Ureter (tissue), 1 donor: ENCODE measurements around the gene C19orf33. TPM values are rescaled to one million over a fixed set of nuclear protein-coding genes. Genes with fewer than 3 reads are reported as not detected.
"Not testable (repeated sequence)": the region's sequence is repeated elsewhere in the genome, so short reads cannot be mapped to it uniquely, and the experiment has no call there.

Experiments used
- DNase-seq: peaks from one replicate; pipeline ENCODE4 v3.0.0-alpha.2; 2020; ENCODE audit warnings: low spot score
- total RNA-seq: library from RNA; stranded (reverse); gene quantifications from one replicate; pipeline ENCODE4 v1.2.4, GENCODE V29; 2023
- donor health status: DM: yes; HTN: yes; CAD: no.

Gene C19orf33
- 129 TPM for total RNA-seq

GRCh38 chr19:38303517-38304351, at the start of gene C19orf33:
Gene C19orf33, plus strand, starts transcription at chr19:38304251. Its CDS starts 11 bp downstream, at chr19:38304262.
- peak; percentile 87 for DNase-seq

GRCh38 chr19:38255383-38256014, 48.6 kb upstream of the C19orf33 start:
- no peak for DNase-seq

DNA sequence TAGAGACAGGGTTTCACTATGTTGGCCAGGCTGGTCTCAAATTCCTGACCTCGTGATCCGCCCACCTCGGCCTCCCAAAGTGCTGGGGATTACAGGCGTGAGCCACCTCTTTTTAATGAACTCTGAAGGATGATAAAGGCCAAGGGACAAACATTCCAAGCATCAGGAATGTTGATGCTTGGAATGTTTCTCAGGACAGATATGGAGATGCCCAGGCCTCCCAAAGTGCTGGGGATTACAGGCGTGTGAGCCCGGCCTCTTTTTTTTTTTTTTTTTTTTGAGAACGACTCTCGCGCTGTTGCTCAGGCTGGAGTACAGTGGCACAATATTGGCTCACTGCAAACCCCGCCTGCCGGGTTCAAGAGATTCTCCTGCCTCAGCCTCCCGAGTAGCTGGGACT, 42.1 kb upstream of the C19orf33 start:
- DNase-seq, result not testable (repeated sequence)

GRCh38 chr19:38262585-38263268, 41.3 kb upstream of the C19orf33 start:
- no peak for DNase-seq

- peak; percentile 89 for DNase-seq
Measured at GRCh38 chr19:38263689-38264485, 40.2 kb upstream of the C19orf33 start.

DNA sequence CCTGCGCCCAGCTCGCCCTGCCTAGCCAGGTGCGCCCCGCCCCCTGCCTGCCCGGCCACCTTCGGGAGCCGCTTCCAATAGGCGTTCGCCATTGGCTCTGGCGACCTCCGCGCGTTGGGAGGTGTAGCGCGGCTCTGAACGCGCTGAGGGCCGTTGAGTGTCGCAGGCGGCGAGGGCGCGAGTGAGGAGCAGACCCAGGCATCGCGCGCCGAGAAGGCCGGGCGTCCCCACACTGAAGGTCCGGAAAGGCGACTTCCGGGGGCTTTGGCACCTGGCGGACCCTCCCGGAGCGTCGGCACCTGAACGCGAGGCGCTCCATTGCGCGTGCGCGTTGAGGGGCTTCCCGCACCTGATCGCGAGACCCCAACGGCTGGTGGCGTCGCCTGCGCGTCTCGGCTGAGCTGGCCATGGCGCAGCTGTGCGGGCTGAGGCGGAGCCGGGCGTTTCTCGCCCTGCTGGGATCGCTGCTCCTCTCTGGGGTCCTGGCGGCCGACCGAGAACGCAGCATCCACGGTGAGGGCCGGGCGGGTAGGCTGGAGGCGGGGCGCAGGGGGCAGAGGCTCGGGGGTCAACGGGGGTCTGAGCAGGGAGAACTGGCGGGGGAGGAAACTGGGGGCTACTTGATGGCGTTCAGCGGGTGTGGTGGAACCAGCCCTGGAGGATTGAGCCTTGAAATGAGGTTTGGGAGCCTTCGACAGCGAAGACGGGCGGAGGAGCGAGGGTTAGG, 39.4 kb upstream of the C19orf33 start, which contains the start of gene SPINT2:
Gene SPINT2, plus strand, starts transcription at position 88 of the 727 bp plus-strand sequence. Its CDS starts 320 bp downstream, at position 408.
- no peak for DNase-seq

GRCh38 chr19:38265213-38265861, 38.7 kb upstream of the C19orf33 start:
- DNase-seq, result no peak

DNA sequence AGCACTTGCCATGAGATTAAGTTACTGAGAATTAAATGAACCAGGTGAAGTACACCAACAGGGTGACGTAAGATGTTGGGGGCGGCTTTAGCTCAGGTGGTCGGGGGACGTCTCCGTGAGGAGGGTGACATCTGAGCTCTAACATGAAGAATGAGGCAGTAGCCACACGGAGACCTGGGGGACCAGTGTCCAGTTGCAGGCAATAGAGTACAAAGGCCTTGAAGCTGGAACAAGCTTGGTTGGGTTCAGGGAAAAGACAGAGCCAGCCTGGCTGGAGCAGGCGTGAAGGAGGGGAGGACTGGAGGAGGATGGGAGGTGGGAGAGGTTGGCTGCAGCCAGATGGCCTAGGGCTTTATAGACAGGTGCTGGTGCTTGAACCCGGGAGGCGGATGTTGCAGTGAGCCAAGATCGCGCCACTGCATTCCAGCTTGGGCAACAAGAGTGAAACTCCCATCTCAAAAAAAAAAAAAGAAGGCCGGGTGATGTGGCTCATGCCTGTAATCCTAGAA, 38.1 kb upstream of the C19orf33 start:
- no peak for DNase-seq

DNA sequence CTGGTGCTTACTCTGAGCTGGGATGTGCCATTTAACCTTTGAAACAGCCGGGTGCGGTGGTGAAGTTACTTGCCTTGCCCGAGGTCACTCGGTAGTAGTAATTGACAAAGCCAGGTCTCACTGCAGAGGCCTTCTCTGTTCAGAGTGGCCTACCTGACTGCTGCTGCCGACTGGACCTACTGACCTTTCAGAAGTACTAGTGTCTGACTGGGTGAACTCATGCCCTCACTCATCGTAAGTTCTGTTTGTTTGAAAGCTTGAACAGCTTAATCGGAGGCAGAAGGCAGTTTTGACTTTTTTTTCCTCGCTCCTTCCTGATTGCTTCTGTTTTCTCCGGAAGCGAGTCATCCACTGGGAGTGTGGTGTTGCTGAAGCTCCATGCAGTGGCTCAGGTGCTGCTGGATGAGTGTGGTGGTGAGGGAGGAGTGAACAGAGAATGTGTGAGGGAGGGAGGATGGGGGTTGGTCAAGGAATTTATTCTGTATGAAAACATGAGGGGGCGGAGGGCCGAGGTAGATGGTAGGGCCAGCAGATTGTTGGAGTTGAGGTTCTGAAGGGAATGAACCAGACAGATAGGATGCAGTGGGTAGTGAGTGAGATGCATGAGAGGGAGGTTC, 37.0 kb upstream of the C19orf33 start:
- DNase-seq, result no peak

DNA sequence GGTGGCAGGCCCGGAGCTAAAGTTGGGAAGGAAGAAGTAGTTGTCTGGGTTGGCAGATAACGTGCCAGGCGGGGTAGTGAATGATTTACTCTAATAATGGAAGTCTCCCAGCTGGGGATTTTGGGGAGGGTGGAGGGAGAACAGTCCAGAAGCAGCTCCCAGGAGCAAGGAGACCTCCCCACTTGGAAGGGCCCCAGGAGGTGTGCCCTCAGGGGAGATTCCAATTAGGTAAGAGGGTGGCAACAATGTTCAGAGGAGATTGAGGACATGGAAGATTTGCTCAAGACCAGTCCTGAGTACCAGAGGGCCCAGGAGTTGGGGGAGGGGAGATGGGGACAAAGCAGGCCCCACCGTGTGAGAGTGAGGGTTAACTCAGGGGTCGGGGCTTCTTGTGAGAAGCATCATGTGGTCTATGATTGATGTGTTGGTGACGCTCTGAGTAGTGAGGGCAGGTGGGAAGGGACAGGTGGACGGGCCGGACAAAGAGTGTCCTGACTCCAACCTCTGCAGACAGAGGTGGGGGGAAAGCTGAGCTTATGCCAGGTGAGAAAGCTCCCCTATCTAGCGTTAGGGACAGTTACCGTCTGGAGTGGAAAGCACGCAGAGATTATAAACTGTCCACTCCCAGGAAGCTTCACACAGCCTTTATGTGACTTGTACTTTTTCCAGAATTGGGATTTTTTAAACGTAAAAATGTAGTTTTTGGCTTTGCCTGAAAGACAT, 36.1 kb upstream of the C19orf33 start:
- no peak for DNase-seq

GRCh38 chr19:38268539-38268938, 35.5 kb upstream of the C19orf33 start:
- DNase-seq, result no peak

DNA sequence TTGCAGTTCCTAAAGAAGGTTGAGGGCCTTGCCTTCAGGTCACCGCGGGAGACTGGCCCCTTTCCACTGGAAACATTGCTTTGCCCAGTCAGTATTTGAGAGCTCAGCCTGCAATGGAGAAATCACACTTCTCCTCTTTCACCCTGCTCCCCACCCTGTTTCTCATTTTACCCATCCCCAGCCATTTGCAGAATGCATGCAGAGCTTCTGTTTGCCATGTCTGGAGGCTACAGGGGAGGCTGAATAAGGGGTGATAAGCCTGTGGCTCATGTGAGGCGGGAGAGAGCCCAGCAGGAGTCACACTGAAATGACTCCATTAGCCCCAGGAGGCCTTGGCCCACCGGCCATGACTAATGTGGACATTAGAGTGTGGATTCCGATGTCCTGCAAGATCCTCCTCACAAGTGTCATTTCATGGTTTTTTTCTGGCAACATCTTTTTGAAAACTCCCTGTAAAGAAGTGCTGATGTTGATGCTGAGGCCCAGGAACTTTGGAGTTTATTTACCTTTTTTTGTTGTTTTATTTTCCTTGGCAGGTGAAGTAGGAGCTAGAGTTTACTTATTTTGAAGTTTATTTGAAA, 33.4 kb upstream of the C19orf33 start:
- no peak for DNase-seq

DNA sequence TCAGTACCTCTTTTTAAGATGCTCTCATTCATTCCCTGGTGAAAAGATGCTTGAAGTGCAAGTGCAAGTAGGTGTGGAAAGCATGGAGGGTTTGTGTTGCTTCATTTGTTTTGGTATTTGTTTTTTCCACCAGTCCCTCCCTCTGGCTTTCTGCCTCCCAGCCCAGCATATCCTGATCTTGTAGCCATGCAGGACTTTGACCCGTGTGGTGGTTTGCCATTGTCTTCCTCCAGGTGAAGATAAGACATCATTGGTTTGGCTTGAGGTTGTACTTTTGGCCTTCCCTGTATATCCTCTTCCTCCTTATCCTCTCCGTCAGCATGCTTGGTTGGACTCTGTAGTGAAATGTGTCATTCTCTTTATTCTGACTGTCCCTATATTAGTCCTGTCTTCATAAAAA, 30.6 kb upstream of the C19orf33 start:
- DNase-seq, result no peak

GRCh38 chr19:38274739-38275138, 29.3 kb upstream of the C19orf33 start:
- no peak for DNase-seq

- no peak for DNase-seq
Measured at GRCh38 chr19:38276942-38277517, 27.0 kb upstream of the C19orf33 start.

GRCh38 chr19:38277549-38277948, 26.5 kb upstream of the C19orf33 start:
- DNase-seq, result no peak

DNA sequence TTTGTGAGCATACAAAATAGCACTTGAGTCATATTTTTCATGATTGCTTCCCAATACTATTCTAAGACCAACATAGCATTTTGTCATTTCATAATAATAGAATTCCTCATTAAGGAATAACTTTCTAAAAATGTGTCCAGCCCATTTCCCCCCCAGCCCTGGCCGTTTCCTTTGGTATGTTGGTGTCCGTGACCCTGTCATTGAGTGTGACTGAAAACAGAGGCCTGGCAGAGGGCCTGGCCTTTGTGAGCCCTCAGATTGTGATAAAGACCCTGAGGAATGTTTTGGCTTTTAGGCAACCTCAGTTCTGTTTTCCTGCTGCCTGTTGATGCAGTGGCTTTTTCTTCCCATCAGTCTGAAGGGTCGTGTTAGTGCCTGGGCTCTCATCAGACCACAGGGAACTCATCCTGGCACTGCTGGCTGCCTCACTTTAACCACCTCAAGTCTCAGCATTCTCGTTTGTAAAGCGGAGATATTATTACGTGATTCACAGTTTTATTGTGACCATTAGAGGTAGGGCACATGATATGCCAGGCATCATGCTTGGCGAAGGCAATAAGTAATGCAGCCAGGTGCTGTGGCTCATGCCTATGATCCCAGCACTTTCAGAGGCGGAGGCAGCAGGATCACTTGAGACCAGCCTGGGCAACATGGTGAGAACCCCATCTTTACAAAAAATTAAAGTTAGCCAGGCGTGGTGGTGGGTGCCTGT, 25.9 kb upstream of the C19orf33 start:
- DNase-seq, result no peak

DNA sequence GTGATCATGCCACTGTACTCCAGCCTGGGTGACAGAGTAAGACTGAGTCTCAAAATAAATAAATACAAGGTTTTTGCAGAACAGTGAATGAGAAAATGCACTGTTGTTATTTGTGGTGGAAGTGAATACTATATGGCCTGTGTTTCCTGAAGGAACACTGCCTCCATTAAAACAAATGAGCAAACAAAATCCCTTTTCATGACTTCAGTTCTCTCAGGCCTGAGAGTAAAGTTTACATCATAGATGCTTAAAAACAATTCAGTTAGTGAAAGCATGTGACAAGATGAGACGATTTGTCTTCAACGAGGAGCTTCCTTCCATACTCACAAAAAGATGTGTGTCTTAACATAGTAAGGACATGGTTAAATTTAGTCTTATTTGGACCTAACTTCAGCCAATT, 25.3 kb upstream of the C19orf33 start:
- DNase-seq, result no peak
